Osteocyte (in vitro differentiated cells): ENCODE data around the gene CTCFL. TPM values are rescaled to one million over a fixed set of nuclear protein-coding genes. Genes with fewer than 3 reads are reported as not detected.

Experiments used
- DNase-seq: peaks from one replicate; pipeline ENCODE4 v3.0.0; 2021; ENCODE audit warnings: mixed read lengths; ENCODE audit not compliant: unreplicated experiment; ENCODE audit errors: extremely low spot score
- H3K27ac Mint-ChIP-seq: one replicate; pipeline ENCODE4 v1.8.0; 2021; ENCODE audit warnings: mild to moderate bottlenecking, mixed read lengths; ENCODE audit not compliant: unreplicated experiment
- H3K27me3 Mint-ChIP-seq: one replicate; pipeline ENCODE4 v1.8.0; 2021; ENCODE audit warnings: mixed read lengths; ENCODE audit not compliant: unreplicated experiment
- H3K36me3 Mint-ChIP-seq: one replicate; pipeline ENCODE4 v1.8.0; 2021; ENCODE audit warnings: mixed read lengths; ENCODE audit not compliant: unreplicated experiment
- H3K4me1 Mint-ChIP-seq: one replicate; pipeline ENCODE4 v1.8.0; 2021; ENCODE audit warnings: mixed read lengths; ENCODE audit not compliant: unreplicated experiment
- H3K4me3 Mint-ChIP-seq: one replicate; pipeline ENCODE4 v1.8.0; 2021; ENCODE audit warnings: mild to moderate bottlenecking, moderate library complexity, mixed read lengths; ENCODE audit not compliant: unreplicated experiment
- H3K9me3 Mint-ChIP-seq: one replicate; pipeline ENCODE4 v1.8.0; 2021; ENCODE audit warnings: mixed read lengths; ENCODE audit not compliant: unreplicated experiment
- CTCF ChIP-seq: fragments of 200-600 bp; sonication (generic); IDR thresholded peaks from 2 replicates; pipeline ENCODE4 v1.5.0; 2021; ENCODE audit warnings: antibody characterized with exemption, mild to moderate bottlenecking, moderate library complexity
- total RNA-seq: library from RNA; stranded (reverse); gene quantifications from 2 replicates; pipeline ENCODE4 v1.2.1, GENCODE V29; 2021

CTCFL gene
- total RNA-seq, 1 donor from 2014 or later = not detected

GRCh38 chr20:57566803-57567459 lies 42.0 kb upstream of the CTCFL start:
- Mint-ChIP-seq H3K4me1 (peaks cover 8% of the 10 kb centered on the region), H3K4me3 (no peak overlapping the region), H3K36me3 (no peaks in the 10 kb centered on the region), H3K27ac (no peak overlapping the region), H3K9me3 (no peaks in the 10 kb centered on the region), H3K27me3 (peaks cover 49% of the 10 kb centered on the region)
- DNase-seq = no peak
- no peak for TF ChIP-seq CTCF

- DNase-seq = no peak
- Mint-ChIP-seq H3K4me3 (no peak overlapping the region), H3K36me3 (no peaks in the 10 kb centered on the region), H3K4me1 (peaks cover 8% of the 10 kb centered on the region), H3K27ac (no peak overlapping the region), H3K27me3 (peaks cover 45% of the 10 kb centered on the region), H3K9me3 (no peaks in the 10 kb centered on the region)
- no peak for TF ChIP-seq CTCF
These were observed 41.5 kb upstream of the CTCFL start for GRCh38 chr20:57566399-57566798.

- Mint-ChIP-seq H3K9me3 (no peaks in the 10 kb centered on the region), H3K27me3 (peaks cover 45% of the 10 kb centered on the region), H3K4me1 (no peaks in the 10 kb centered on the region), H3K36me3 (no peaks in the 10 kb centered on the region), H3K27ac (no peak overlapping the region), H3K4me3 (no peak overlapping the region)
- TF ChIP-seq CTCF = no peak
- no peak for DNase-seq
These were observed 40.2 kb upstream of the CTCFL start for GRCh38 chr20:57564951-57565642.

- no peak for DNase-seq
- no peaks in the 10 kb centered on the region for H3K4me1 Mint-ChIP-seq
- H3K36me3 Mint-ChIP-seq = no peaks in the 10 kb centered on the region
- no peaks in the 10 kb centered on the region for H3K9me3 Mint-ChIP-seq
- H3K4me3 Mint-ChIP-seq = no peak overlapping the region
- H3K27me3 Mint-ChIP-seq = peaks cover 49% of the 10 kb centered on the region
- H3K27ac Mint-ChIP-seq = no peak overlapping the region
- TF ChIP-seq CTCF = no peak
These were observed 39.4 kb upstream of the CTCFL start for GRCh38 chr20:57564180-57564802.

GRCh38 chr20:57563522-57563921 lies 38.6 kb upstream of the CTCFL start:
- H3K4me1 Mint-ChIP-seq = no peaks in the 10 kb centered on the region
- peaks cover 49% of the 10 kb centered on the region for H3K27me3 Mint-ChIP-seq
- no peak overlapping the region for H3K4me3 Mint-ChIP-seq
- H3K27ac Mint-ChIP-seq = no peak overlapping the region
- no peaks in the 10 kb centered on the region for H3K36me3 Mint-ChIP-seq
- H3K9me3 Mint-ChIP-seq = no peaks in the 10 kb centered on the region
- no peak for TF ChIP-seq CTCF
- DNase-seq = no peak
